Kidney capillary endothelial cell (primary cell): ENCODE measurements around the gene SEC14L3.

ENCODE experiments used
- DNase-seq: peaks from one replicate; pipeline ENCODE4 v3.0.0-alpha.2; 2018; ENCODE audit warnings: low spot score

Gene SEC14L3

GRCh38 chr22:30444632-30445437, 27.0 kb downstream of the SEC14L3 start:
- DNase-seq: no peak

- DNase-seq: no peak
Observed at GRCh38 chr22:30441088-30441487, 30.7 kb downstream of the SEC14L3 start.

- no peak for DNase-seq
Observed at GRCh38 chr22:30439836-30440235, 32.0 kb downstream of the SEC14L3 start.

- DNase-seq: no peak
Observed at GRCh38 chr22:30439226-30439625, 32.6 kb downstream of the SEC14L3 start.

GRCh38 chr22:30438559-30438958, 33.3 kb downstream of the SEC14L3 start:
- no peak for DNase-seq

GRCh38 chr22:30436196-30436595, 35.6 kb downstream of the SEC14L3 start:
- no peak for DNase-seq

- no peak for DNase-seq
Observed at GRCh38 chr22:30435674-30436126, 36.1 kb downstream of the SEC14L3 start.

- DNase-seq: no peak
Observed at GRCh38 chr22:30434843-30435242, 37.0 kb downstream of the SEC14L3 start.

GRCh38 chr22:30433773-30434172, 38.0 kb downstream of the SEC14L3 start:
- DNase-seq: no peak

- no peak for DNase-seq
Observed at GRCh38 chr22:30433227-30433626, 38.6 kb downstream of the SEC14L3 start.

GRCh38 chr22:30432520-30432919, 39.3 kb downstream of the SEC14L3 start:
- DNase-seq: no peak

- DNase-seq: no peak
Observed at GRCh38 chr22:30432096-30432495, 39.7 kb downstream of the SEC14L3 start.

GRCh38 chr22:30430933-30431332, 40.9 kb downstream of the SEC14L3 start:
- DNase-seq: no peak

GRCh38 chr22:30429887-30430286, 41.9 kb downstream of the SEC14L3 start:
- DNase-seq: no peak

- no peak for DNase-seq
Observed at GRCh38 chr22:30427871-30428270, 43.9 kb downstream of the SEC14L3 start.

GRCh38 chr22:30426388-30427353, 45.1 kb downstream of the SEC14L3 start:
- DNase-seq: peak; percentile 86

GRCh38 chr22:30425616-30426387, 46.0 kb downstream of the SEC14L3 start, which contains the start of gene MTFP1:
MTFP1 (plus strand) TSS chr22:30425768; CDS start chr22:30425880, 112 bp downstream.
- peak; percentile 65 for DNase-seq

- DNase-seq: no peak
Observed at GRCh38 chr22:30425327-30425615, 46.5 kb downstream of the SEC14L3 start.

GRCh38 chr22:30424534-30425326, 47.1 kb downstream of the SEC14L3 start:
- DNase-seq: no peak

- DNase-seq: peak; percentile 99
Observed at GRCh38 chr22:30423959-30424533, 47.8 kb downstream of the SEC14L3 start.
